Right atrium auricular region (tissue), 2 donors: Measurements from ENCODE around the gene NPC1. TPM values are rescaled to one million over a fixed set of nuclear protein-coding genes. Genes with fewer than 3 reads are reported as not detected.

Source experiments
- DNase-seq: peaks from one replicate; pipeline ENCODE4 v3.0.0-alpha.2; 2019; ENCODE audit warnings: low spot score
- H3K27ac ChIP-seq, 2 donors: fragments of 200-600 bp; sonication (generic); 1 replicate in 1 of 2; 2 replicates in 1 of 2; pipeline ENCODE4 v1.5.1; 2016 to 2019
- H3K27me3 ChIP-seq, 2 donors: fragments of 200-600 bp; sonication (generic); one replicate each; pipeline versions ENCODE4 v1.5.1 to v1.6.0; 2017 to 2019
- H3K36me3 ChIP-seq: fragments of 200-600 bp; sonication (generic); one replicate; pipeline ENCODE4 v1.5.1; 2016
- H3K4me1 ChIP-seq, 2 donors: fragments of 200-600 bp; sonication (generic); one replicate each; pipeline versions ENCODE4 v1.5.1 to v1.6.0; 2017 to 2019
- H3K4me3 ChIP-seq, 2 donors: fragments of 200-600 bp; sonication (generic); 1 replicate in 1 of 2; 2 replicates in 1 of 2; pipeline ENCODE4 v1.5.1; 2017 to 2019; ENCODE audit warnings: mild to moderate bottlenecking in 1 of 2, moderate library complexity in 1 of 2
- H3K9me3 ChIP-seq, 2 donors: fragments of 200-600 bp; sonication (generic); one replicate each; pipeline ENCODE4 v1.5.1; 2019
- total RNA-seq, 2 donors: library from RNA; depleted of rRNA; stranded (reverse); fragments of >200 nt; gene quantifications; one replicate each; pipeline ENCODE4 v1.1.0, GENCODE V29; 2016
- TF ChIP-seq, protein P1 (sequence below), 2 donors: fragments of 200-600 bp; sonication (generic); IDR thresholded peaks; one replicate each; pipeline ENCODE4 v1.5.1; 2019; ENCODE audit warnings: antibody characterized with exemption in 2 of 2

NPC1 gene
- total RNA-seq, 2 donors from 2014 or later = 16.2 to 26.4 TPM

DNA sequence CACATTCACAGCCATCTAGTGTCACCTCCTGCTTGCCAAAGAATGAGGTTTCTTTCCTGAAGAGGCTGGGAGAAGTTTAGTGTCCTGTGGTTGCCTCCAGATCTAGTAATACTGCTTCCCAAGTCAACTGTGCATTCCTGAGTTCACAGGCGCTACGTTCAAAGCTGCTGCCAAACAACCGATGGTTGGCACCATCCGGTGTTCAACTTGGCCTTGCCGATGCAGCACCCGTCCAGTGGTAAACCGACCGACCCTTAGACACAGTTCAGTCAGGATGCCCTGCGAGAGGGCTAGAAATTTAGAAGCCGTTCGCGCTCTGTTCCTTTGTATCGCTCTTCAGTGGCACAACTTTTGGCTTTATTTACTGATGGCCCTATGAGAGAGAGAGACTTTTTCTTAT, 54.4 kb downstream of the NPC1 start:
- Histone ChIP-seq H3K36me3 (peaks cover 88% of the 10 kb centered on the region), H3K4me1 (peaks cover 0 to 25% of the 10 kb centered on the region in 2 donors), H3K27me3 (no peaks in the 10 kb centered on the region), H3K4me3 (no peak overlapping the region), H3K9me3 (no peaks in the 10 kb centered on the region), H3K27ac (peak overlapping the region in 1 of 2 donors; percentile 24)
- TF ChIP-seq, protein P1, sequence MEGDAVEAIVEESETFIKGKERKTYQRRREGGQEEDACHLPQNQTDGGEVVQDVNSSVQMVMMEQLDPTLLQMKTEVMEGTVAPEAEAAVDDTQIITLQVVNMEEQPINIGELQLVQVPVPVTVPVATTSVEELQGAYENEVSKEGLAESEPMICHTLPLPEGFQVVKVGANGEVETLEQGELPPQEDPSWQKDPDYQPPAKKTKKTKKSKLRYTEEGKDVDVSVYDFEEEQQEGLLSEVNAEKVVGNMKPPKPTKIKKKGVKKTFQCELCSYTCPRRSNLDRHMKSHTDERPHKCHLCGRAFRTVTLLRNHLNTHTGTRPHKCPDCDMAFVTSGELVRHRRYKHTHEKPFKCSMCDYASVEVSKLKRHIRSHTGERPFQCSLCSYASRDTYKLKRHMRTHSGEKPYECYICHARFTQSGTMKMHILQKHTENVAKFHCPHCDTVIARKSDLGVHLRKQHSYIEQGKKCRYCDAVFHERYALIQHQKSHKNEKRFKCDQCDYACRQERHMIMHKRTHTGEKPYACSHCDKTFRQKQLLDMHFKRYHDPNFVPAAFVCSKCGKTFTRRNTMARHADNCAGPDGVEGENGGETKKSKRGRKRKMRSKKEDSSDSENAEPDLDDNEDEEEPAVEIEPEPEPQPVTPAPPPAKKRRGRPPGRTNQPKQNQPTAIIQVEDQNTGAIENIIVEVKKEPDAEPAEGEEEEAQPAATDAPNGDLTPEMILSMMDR (IDR thresholded peaks at IDR 0.05) = no peak
- no peak for DNase-seq

DNA sequence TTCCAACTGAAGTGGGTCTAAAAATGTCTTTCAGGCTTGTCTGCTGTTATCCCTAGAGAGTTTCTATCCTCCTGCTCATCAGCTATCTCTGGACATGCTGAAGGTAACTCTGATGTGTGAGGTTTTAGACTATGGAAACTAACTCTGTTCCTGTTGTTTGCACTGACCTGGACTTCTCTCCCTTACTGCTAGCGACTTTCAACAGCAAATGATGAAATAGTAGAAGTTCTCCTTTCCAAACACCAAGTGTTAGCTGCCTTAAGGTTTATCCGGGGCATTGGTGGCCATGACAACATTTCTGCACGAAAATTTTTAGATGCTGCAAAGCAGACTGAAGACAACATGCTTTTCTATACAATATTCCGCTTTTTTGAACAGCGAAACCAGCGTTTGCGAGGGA, 56.1 kb downstream of the NPC1 start:
- TF ChIP-seq, protein P1 (IDR thresholded peaks at IDR 0.05) = no peak
- no peak for DNase-seq
- peaks cover 0 to 25% of the 10 kb centered on the region in 2 donors for H3K4me1 ChIP-seq
- no peaks in the 10 kb centered on the region for H3K27me3 ChIP-seq
- H3K4me3 ChIP-seq = no peak overlapping the region
- peaks cover 90% of the 10 kb centered on the region for H3K36me3 ChIP-seq
- no peaks in the 10 kb centered on the region for H3K9me3 ChIP-seq
- no peak overlapping the region for H3K27ac ChIP-seq

DNA sequence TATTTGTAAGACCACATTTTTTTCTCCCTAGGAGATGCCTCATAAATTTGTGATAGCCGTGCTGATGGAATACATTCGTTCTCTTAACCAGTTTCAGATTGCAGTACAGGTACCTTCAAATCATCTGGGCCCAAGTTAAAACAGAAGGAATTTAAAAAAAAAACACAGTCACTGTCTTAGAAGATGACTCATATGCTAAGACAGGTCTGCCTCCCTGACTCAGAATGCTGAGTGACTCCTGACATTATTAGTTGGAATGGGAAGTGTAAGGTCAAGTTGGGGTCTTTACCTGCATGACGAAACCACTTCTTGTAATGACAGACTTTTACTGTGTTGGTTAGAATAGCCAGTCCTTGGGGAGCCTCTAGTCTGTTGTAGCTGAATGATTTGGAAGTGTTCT, 56.7 kb downstream of the NPC1 start:
- Histone ChIP-seq H3K27ac (no peak overlapping the region), H3K4me1 (peaks cover 0 to 25% of the 10 kb centered on the region in 2 donors), H3K27me3 (no peaks in the 10 kb centered on the region), H3K9me3 (no peaks in the 10 kb centered on the region), H3K4me3 (no peak overlapping the region), H3K36me3 (peaks cover 88% of the 10 kb centered on the region)
- TF ChIP-seq, protein P1 (IDR thresholded peaks at IDR 0.05) = no peak
- DNase-seq = no peak

DNA sequence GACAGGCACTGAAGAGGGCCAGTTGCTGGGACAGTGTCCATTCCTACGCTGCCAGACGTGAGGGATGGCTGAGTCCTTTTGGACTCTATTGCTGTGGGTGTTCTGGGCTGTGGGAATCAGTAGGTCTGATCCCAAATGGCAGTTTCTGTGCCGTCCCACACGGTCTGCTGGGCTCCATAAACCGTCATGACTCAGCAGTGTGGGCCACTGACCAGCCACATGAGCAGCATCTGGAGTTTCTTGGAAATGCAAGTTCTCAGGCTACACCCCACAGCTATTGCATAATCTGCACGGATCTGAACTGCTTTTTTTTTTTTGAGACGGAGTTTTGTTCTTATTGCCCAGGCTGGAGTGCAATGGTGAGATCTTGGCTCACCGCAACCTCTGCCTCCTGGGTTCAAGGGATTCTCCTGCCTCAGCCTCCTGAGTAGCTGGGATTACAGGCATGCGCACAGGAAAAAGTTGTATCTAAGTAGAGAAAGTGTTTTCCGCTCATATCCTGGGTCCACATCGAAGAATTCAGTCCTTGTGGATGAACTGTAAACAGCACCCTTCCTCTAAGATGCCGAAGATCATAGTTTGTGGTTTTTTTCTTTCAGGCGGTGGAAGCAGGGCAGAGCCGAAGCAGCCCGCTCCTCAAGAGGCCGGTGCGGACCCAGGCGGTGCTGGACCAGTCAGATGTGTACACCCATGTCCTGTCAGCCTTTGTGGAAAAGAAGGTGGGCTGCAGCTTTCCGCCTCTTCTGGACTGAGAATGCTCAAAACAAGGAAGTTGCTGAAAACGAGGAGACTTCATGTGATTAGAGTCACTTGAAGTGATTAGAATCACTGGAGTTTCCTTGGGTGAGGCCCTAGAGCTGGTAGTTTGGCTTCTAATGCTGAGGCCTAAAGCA, 57.5 kb downstream of the NPC1 start:
- Histone ChIP-seq H3K4me3 (no peak overlapping the region), H3K27ac (peak overlapping the region in 1 of 2 donors; percentile 7), H3K36me3 (peaks cover 88% of the 10 kb centered on the region), H3K4me1 (peaks cover 0 to 25% of the 10 kb centered on the region in 2 donors), H3K27me3 (no peaks in the 10 kb centered on the region), H3K9me3 (no peaks in the 10 kb centered on the region)
- TF ChIP-seq, protein P1 (IDR thresholded peaks at IDR 0.05) = no peak
- DNase-seq = peak; percentile 71

DNA sequence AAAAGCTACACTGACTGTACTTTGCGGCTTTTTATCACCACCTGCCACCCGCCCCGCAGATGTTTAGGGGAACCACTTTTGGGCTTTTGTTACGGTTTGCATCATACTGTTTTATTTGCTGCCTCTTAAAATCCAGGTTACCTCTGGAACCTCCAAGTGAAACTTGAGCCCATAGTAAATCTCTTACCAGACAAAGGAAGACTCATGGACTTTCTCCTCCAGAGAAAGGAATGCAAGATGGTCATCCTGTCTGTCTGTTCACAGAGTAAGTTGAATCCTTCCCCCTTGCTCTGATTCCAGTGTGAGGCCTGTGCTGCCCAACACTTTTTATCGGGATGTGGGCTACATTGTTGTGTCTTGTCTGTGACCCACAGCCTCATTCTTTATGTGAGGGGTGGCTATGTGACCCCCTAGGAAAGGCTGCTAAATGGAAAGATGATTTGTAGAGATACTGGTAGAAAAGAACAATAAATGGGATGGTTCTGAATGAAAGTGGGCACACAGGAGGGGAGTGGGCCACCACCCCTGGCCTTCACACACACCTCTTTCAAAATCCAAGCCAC, 59.7 kb downstream of the NPC1 start:
- Histone ChIP-seq H3K27ac (no peak overlapping the region), H3K27me3 (no peaks in the 10 kb centered on the region), H3K4me3 (no peak overlapping the region), H3K36me3 (peaks cover 89% of the 10 kb centered on the region), H3K4me1 (peaks cover 0 to 19% of the 10 kb centered on the region in 2 donors), H3K9me3 (no peaks in the 10 kb centered on the region)
- no peak for DNase-seq
- TF ChIP-seq, protein P1 (IDR thresholded peaks at IDR 0.05) = no peak
